Stimulated activated CD8-positive, alpha-beta memory T cell treated with anti-CD3 and anti-CD28 coated beads, Interleukin-7, amount 100 ng/mL, for 24 hours (primary cell): ENCODE measurements around the gene SPEM1.
"Not testable (repeated sequence)": the region's sequence is repeated elsewhere in the genome, so short reads cannot be mapped to it uniquely, and the experiment has no call there.

Source experiments
- DNase-seq: peaks from one replicate; pipeline ENCODE4 v3.0.0-alpha.2; 2020; ENCODE audit warnings: low read depth

Gene SPEM1

DNA sequence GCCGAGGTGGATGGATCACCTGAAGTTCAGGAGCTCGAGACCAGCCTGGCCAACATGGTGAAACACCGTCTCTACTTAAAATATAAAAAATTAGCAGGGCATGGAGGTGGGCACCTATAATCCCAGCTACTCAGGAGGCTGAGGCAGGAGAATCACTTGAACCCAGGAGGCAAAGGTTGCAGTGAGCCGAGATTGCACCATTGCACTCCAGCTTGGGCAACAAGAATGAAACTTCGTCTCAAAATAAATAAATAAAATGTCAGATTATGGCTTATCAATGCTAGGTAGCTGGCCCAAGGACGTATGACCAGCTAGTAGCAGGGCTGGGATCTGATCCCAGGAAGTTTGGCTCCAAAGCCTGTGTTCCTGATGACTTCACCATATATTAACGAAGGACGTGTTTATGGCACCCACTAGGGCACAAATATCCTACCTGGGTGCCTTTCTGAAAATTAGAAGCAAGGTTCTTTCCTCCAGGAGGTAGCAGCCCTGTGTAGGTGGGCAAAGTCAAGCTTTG, 50.4 kb downstream of the SPEM1 start:
- DNase-seq, result not testable (repeated sequence)
